Measurements from ENCODE around the gene PGM5. TPM values are rescaled to one million over a fixed set of nuclear protein-coding genes. Genes with fewer than 3 reads are reported as not detected.

PGM5 gene
- total and polyA plus RNA-seq, 2 of the 4 experiments (the other 2 are of a cell fraction), result 8.3 to 14.7 TPM

DNA sequence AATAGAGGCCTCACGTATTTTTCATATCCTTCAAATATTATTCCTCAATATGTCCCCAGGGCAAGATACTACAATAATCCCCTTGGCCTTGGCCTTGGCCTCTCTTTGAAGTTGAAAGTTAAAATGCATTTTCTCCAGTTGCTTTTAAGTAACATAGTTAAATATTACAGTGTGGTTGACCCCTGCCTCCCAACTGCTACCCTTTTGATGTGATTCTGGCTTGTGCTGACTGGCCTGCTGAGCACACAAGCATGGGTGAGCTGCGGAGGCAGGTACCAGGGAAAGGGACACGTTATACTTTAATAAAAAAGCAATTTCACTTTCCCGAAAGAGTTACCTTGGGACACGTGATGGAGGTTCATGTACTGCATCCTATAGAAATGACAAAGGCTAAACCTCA is 202.1 kb downstream of the PGM5 start:
- Histone ChIP-seq H3K4me2 (ENCODE audit: low read depth, low read length) (no peak overlapping the region), H4K20me1 (ENCODE audit: insufficient read depth, low read length) (no peaks in the 10 kb centered on the region), H2BK20ac (ENCODE audit: low read depth, low read length) (no peak overlapping the region), H3K36me3 (ENCODE audit: control insufficient read depth, insufficient read depth, low read length) (no peaks in the 10 kb centered on the region), H2AFZ (replicated peaks; ENCODE audit: low read length, poor library complexity) (no peak overlapping the region), H3K27ac (ENCODE audit: insufficient read depth, low read length) (no peak overlapping the region), H3K4me1 (ENCODE audit: control insufficient read depth, insufficient read depth, low read length) (peaks cover 8% of the 10 kb centered on the region; the same call in 1 of the 2 replicates), H4K91ac (ENCODE audit: insufficient read depth, low read depth, low read length) (no peak overlapping the region), H3K9ac (ENCODE audit: low read depth, low read length) (no peak overlapping the region), H3K9me1 (ENCODE audit: insufficient read depth, low read length) (peaks cover 5% of the 10 kb centered on the region; the same call in 1 of the 2 replicates), H3K27me3 (ENCODE audit: control insufficient read depth, insufficient read depth, low read length) (no peaks in the 10 kb centered on the region), H4K5ac (ENCODE audit: low read depth, low read length) (no peak overlapping the region), H3K14ac (replicated peaks; ENCODE audit: low read depth, low read length) (no peak overlapping the region), H3K4me3 (ENCODE audit: insufficient read depth, low read depth, low read length) (no peak overlapping the region), H3K18ac (ENCODE audit: low read depth, low read length) (no peak overlapping the region), H4K8ac (ENCODE audit: low read depth in 2 of 2, low read length in 2 of 2) (no peak overlapping the region), H2BK120ac (ENCODE audit: low read depth, low read length) (no peak overlapping the region), H2AK5ac (ENCODE audit: low read depth, low read length) (peak overlapping the region; percentile 78; the same call in 1 of the 2 replicates), H3K79me1 (ENCODE audit: low read depth in 1 of 2, low read length in 2 of 2) (no peaks in the 10 kb centered on the region), H3K23ac (ENCODE audit: low read depth, low read length) (no peak overlapping the region), H2AK9ac (replicated peaks; ENCODE audit: low read depth, low read length, poor library complexity) (no peak overlapping the region), H2BK5ac (ENCODE audit: low read depth, low read length, poor library complexity, severe bottlenecking) (no peak overlapping the region), H2BK15ac (ENCODE audit: low read depth, low read length) (no peak overlapping the region), H3K56ac (ENCODE audit: extremely low read depth, insufficient read depth, low read length) (no peak overlapping the region), H3K9me3 (ENCODE audit: control insufficient read depth, insufficient read depth, low read length) (no peaks in the 10 kb centered on the region), H3K4ac (ENCODE audit: low read depth, low read length) (no peak overlapping the region; the same call in 1 of the 2 replicates)
- WGBS, 2 experiments (ENCODE audit: extremely low coverage in 2 of 2, insufficient read length in 1 of 2), result no CpG with 5 or more reads among the region's 5 CpGs
- no peak for TF ChIP-seq NFE2L2 (IDR thresholded peaks at IDR 0.05; ENCODE audit: low read depth, low read length)
- no peak for TF ChIP-seq CEBPB (IDR thresholded peaks at IDR 0.05; ENCODE audit: low read depth, low read length)
- no peak for TF ChIP-seq RAD21 (IDR thresholded peaks at IDR 0.05; ENCODE audit: low read length)
- intact Hi-C loops (cut with micrococcal nuclease), result no loop called here
- DNase-seq (no peak), ATAC-seq (ENCODE audit: low read depth) (no peak)
- no TSS peak for BruUV-seq (replicated peaks)
- CTCF ChIA-PET, result no interaction called here
- dilution Hi-C loops (cut with HindIII; ENCODE audit: low sequenced_read_pairs, unreplicated experiment), result no loop called here
- in situ Hi-C loops (cut with MboI; ENCODE audit: low sequenced_read_pairs), result no loop called here
- POLR2A ChIA-PET (ENCODE audit: unreplicated experiment), result no interaction called here
